Upper lobe of right lung (tissue), 1 donor: Measurements from ENCODE around the gene ATP8B1. TPM values are rescaled to one million over a fixed set of nuclear protein-coding genes. Genes with fewer than 3 reads are reported as not detected.
A peak's percentile ranks its signal among the peaks of the same experiment; 100 is the strongest.

Source experiments
- ATAC-seq: fragments of 200-7000 bp; cut with Tn5 transposase; one replicate; pipeline ENCODE4 v1.9.1; 2020; ENCODE audit warnings: mild to moderate bottlenecking, moderate library complexity
- DNase-seq: peaks from one replicate; pipeline ENCODE4 v3.0.0-alpha.2; 2020
- H3K27ac ChIP-seq: fragments of 200-600 bp; one replicate; pipeline ENCODE4 v1.8.0; 2022
- H3K27me3 ChIP-seq: fragments of 200-600 bp; one replicate; pipeline ENCODE4 v1.8.0; 2022; ENCODE audit warnings: mild to moderate bottlenecking
- H3K36me3 ChIP-seq: fragments of 200-600 bp; one replicate; pipeline ENCODE4 v1.8.0; 2022
- H3K4me1 ChIP-seq: fragments of 200-600 bp; one replicate; pipeline ENCODE4 v1.8.0; 2022
- H3K4me3 ChIP-seq: fragments of 200-600 bp; one replicate; pipeline ENCODE4 v1.8.0; 2022; ENCODE audit warnings: mild to moderate bottlenecking
- H3K9me3 ChIP-seq: fragments of 200-600 bp; one replicate; pipeline ENCODE4 v1.8.0; 2022
- CTCF ChIP-seq: fragments of 200-600 bp; IDR thresholded peaks from one replicate; pipeline ENCODE4 v1.8.0; 2022; ENCODE audit warnings: antibody characterized with exemption
- intact Hi-C: fragments of 100-400 bp; cut with DNase I; formaldehyde crosslinking; loops from one replicate; pipeline ENCODE4 v1.11.0; 2022
- total RNA-seq: library from RNA; stranded (reverse); fragmentation: NEBNext Ultra II Directional; extraction: Animal tissue kit (Norgen Biotek cat#: 25700); gene quantifications from one replicate; pipeline ENCODE4 v1.2.1, GENCODE V29; 2021
- donor health status: DM: no; HTN: yes; CAD: no; lungs with severe emphysema.

ATP8B1 gene
- total RNA-seq, 1 donor from 2014 or later: 30.7 TPM

GRCh38 chr18:57776767-57777166 is 26.3 kb downstream of the ATP8B1 start:
- H3K9me3 ChIP-seq: no peaks in the 10 kb centered on the region
- no peak for ATAC-seq
- H3K4me3 ChIP-seq: no peak overlapping the region
- peaks cover 26% of the 10 kb centered on the region for H3K4me1 ChIP-seq
- H3K36me3 ChIP-seq: no peaks in the 10 kb centered on the region
- H3K27me3 ChIP-seq: no peaks in the 10 kb centered on the region
- DNase-seq: no peak
- H3K27ac ChIP-seq: no peak overlapping the region
- intact Hi-C loops: no loop called here
- no peak for TF ChIP-seq CTCF

- peaks cover 25% of the 10 kb centered on the region for H3K4me1 ChIP-seq
- TF ChIP-seq CTCF: no peak
- no peak for ATAC-seq
- H3K27me3 ChIP-seq: no peaks in the 10 kb centered on the region
- no peaks in the 10 kb centered on the region for H3K36me3 ChIP-seq
- no peaks in the 10 kb centered on the region for H3K9me3 ChIP-seq
- intact Hi-C loops: no loop called here
- no peak overlapping the region for H3K4me3 ChIP-seq
- H3K27ac ChIP-seq: no peak overlapping the region
- DNase-seq: no peak
Observed at GRCh38 chr18:57776354-57776753, 26.8 kb downstream of the ATP8B1 start.

GRCh38 chr18:57775937-57776336 is 27.2 kb downstream of the ATP8B1 start:
- no peak overlapping the region for H3K4me3 ChIP-seq
- no peaks in the 10 kb centered on the region for H3K27me3 ChIP-seq
- intact Hi-C loops: no loop called here
- no peaks in the 10 kb centered on the region for H3K36me3 ChIP-seq
- peaks cover 23% of the 10 kb centered on the region for H3K4me1 ChIP-seq
- no peak for TF ChIP-seq CTCF
- no peak for ATAC-seq
- no peaks in the 10 kb centered on the region for H3K9me3 ChIP-seq
- DNase-seq: no peak
- no peak overlapping the region for H3K27ac ChIP-seq

DNA sequence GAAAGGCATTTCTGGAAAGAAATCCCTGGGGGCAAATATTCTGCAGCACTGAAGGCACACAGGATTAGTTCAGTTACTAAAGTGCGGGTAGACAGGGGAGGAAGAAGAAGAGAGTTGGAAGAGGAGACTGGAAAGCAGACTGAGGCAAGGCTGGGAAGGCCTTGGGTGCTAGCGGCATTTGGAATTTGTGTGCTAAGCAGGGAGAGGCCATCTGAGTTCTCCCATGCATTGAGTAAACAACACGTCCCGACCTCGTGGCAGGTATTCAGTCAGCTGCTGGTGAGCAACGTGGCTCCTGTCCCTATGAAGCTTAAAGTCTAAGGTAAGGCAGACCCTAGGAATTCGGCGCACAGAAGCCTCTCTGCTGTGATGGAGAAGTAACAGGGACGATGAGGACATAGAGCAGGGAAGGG is 30.7 kb downstream of the ATP8B1 start:
- no peak overlapping the region for H3K27ac ChIP-seq
- H3K9me3 ChIP-seq: no peaks in the 10 kb centered on the region
- no peak for TF ChIP-seq CTCF
- no peaks in the 10 kb centered on the region for H3K27me3 ChIP-seq
- peak; percentile 44 for ATAC-seq
- intact Hi-C loops: no loop called here
- DNase-seq: no peak
- peaks cover 42% of the 10 kb centered on the region for H3K4me1 ChIP-seq
- no peaks in the 10 kb centered on the region for H3K36me3 ChIP-seq
- no peak overlapping the region for H3K4me3 ChIP-seq

- H3K27me3 ChIP-seq: no peaks in the 10 kb centered on the region
- ATAC-seq (no peak), DNase-seq (no peak)
- H3K4me3 ChIP-seq: no peak overlapping the region
- no peak for TF ChIP-seq CTCF
- intact Hi-C loops: no loop called here
- peaks cover 44% of the 10 kb centered on the region for H3K4me1 ChIP-seq
- peak overlapping the region; percentile 3 for H3K27ac ChIP-seq
- H3K36me3 ChIP-seq: no peaks in the 10 kb centered on the region
- no peaks in the 10 kb centered on the region for H3K9me3 ChIP-seq
Observed at GRCh38 chr18:57771626-57772025, 31.5 kb downstream of the ATP8B1 start.

DNA sequence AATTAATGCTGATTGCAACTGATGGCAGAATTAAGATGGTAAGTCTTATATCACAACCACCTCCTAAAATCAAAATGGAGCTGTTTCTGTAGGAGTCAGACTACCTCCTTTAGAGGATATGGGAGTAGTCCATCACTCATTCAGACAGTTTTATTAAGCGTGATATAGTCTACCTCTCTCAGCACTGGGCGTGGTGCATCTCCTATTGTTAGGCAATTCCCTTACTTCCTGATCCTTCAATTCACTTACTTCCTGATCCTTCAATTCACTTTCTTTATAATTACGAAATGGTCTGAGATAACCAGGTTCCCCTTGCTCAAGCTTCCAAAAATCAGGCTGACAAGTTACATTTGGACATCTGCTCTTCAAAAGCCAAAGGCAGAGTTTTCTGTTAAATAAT is 31.9 kb downstream of the ATP8B1 start:
- TF ChIP-seq CTCF: no peak

More for the DNA sequence above, 31.9 kb downstream of the ATP8B1 start:
- Histone ChIP-seq H3K4me1 (peaks cover 42% of the 10 kb centered on the region), H3K27me3 (no peaks in the 10 kb centered on the region), H3K4me3 (no peak overlapping the region), H3K36me3 (no peaks in the 10 kb centered on the region), H3K9me3 (no peaks in the 10 kb centered on the region), H3K27ac (peak overlapping the region; percentile 3)
- no peak for DNase-seq
- peak; percentile 77 for ATAC-seq
- intact Hi-C loops: no loop called here
